ENCODE measurements around the gene NTM. TPM values are rescaled to one million over a fixed set of nuclear protein-coding genes. Genes with fewer than 3 reads are reported as not detected.

Gene NTM
- total RNA-seq, 1 donor from 2014 or later: 92.1 TPM

- H3K9me3 Mint-ChIP-seq (ENCODE audit: low read depth): no peaks in the 10 kb centered on the region
Measured at GRCh38 chr11:132123449-132123848, 753.0 kb downstream of the NTM start.

GRCh38 chr11:132123854-132124835, 753.7 kb downstream of the NTM start:
- TF ChIP-seq, protein P1, sequence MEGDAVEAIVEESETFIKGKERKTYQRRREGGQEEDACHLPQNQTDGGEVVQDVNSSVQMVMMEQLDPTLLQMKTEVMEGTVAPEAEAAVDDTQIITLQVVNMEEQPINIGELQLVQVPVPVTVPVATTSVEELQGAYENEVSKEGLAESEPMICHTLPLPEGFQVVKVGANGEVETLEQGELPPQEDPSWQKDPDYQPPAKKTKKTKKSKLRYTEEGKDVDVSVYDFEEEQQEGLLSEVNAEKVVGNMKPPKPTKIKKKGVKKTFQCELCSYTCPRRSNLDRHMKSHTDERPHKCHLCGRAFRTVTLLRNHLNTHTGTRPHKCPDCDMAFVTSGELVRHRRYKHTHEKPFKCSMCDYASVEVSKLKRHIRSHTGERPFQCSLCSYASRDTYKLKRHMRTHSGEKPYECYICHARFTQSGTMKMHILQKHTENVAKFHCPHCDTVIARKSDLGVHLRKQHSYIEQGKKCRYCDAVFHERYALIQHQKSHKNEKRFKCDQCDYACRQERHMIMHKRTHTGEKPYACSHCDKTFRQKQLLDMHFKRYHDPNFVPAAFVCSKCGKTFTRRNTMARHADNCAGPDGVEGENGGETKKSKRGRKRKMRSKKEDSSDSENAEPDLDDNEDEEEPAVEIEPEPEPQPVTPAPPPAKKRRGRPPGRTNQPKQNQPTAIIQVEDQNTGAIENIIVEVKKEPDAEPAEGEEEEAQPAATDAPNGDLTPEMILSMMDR (IDR thresholded peaks at IDR 0.05): peak; percentile 40
- Mint-ChIP-seq H3K9me3 (ENCODE audit: low read depth) (no peaks in the 10 kb centered on the region), H3K4me1 (ENCODE audit: low read depth) (peaks cover 18% of the 10 kb centered on the region), H3K27me3 (ENCODE audit: low read depth) (no peaks in the 10 kb centered on the region), H3K27ac (ENCODE audit: unreplicated experiment) (no peak overlapping the region), H3K4me3 (ENCODE audit: unreplicated experiment) (no peak overlapping the region), H3K36me3 (ENCODE audit: low read depth) (no peaks in the 10 kb centered on the region)
- no peak for DNase-seq (ENCODE audit: low spot score)

More at GRCh38 chr11:132123449-132123848, 753.0 kb downstream of the NTM start:
- Mint-ChIP-seq H3K27me3 (ENCODE audit: low read depth) (no peaks in the 10 kb centered on the region), H3K36me3 (ENCODE audit: low read depth) (no peaks in the 10 kb centered on the region), H3K27ac (ENCODE audit: unreplicated experiment) (no peak overlapping the region), H3K4me1 (ENCODE audit: low read depth) (peaks cover 18% of the 10 kb centered on the region), H3K4me3 (ENCODE audit: unreplicated experiment) (no peak overlapping the region)
- TF ChIP-seq, protein P1 (IDR thresholded peaks at IDR 0.05): no peak
- DNase-seq (ENCODE audit: low spot score): no peak

DNA sequence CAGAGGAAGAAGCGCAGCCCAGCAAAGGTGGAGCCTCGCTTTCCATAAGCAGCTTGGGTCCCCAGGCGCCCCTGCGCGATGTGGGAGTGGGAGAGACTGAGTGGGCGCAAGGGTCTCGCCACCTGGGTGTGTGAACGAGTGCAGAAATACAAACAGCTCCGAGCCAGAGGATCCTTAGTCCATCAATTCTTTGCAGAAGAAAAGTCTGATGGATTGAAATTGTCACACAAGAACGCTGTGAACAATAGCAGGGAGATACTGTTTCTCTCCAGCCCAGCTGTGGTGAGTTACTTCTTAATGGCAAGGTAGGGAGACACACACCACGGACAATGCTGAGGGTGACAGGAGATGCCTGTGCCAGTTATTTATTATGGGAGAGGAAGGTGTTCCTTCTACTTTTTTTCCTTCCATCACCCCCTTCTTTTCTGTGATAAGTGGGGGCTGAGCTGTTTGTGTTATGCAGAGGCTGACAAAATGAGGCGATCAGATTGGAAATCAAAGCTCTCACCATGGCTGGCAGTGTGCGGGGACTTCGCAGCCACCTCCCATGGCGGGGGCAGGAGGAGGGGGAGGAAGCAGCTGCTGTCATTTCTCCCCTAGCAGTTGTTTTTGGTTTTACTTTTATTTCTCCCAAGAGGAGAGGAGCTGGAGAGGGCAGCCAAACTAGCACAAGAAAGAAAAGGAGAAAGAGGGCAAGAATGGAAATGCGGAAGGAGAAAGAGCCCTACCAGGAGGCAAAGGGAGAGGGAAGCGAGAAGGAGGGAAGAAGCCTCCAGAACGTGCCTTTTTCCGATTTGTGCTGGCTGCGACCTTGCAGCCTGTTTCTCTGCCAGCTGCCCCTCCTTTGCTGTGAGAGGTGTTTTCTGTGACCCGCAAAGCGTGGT, 755.8 kb downstream of the NTM start:
- H3K27ac Mint-ChIP-seq (ENCODE audit: unreplicated experiment): no peak overlapping the region
- no peak for DNase-seq (ENCODE audit: low spot score)
- no peak overlapping the region for H3K4me3 Mint-ChIP-seq (ENCODE audit: unreplicated experiment)
- TF ChIP-seq, protein P1 (IDR thresholded peaks at IDR 0.05): no peak
- no peaks in the 10 kb centered on the region for H3K9me3 Mint-ChIP-seq (ENCODE audit: low read depth)
- no peaks in the 10 kb centered on the region for H3K36me3 Mint-ChIP-seq (ENCODE audit: low read depth)
- no peaks in the 10 kb centered on the region for H3K27me3 Mint-ChIP-seq (ENCODE audit: low read depth)
- H3K4me1 Mint-ChIP-seq (ENCODE audit: low read depth): peaks cover 19% of the 10 kb centered on the region

- Mint-ChIP-seq H3K4me1 (ENCODE audit: low read depth) (peaks cover 10% of the 10 kb centered on the region), H3K4me3 (ENCODE audit: unreplicated experiment) (no peak overlapping the region), H3K9me3 (ENCODE audit: low read depth) (no peaks in the 10 kb centered on the region), H3K27ac (ENCODE audit: unreplicated experiment) (no peak overlapping the region), H3K36me3 (ENCODE audit: low read depth) (no peaks in the 10 kb centered on the region), H3K27me3 (ENCODE audit: low read depth) (no peaks in the 10 kb centered on the region)
- DNase-seq (ENCODE audit: low spot score): no peak
- TF ChIP-seq, protein P1 (IDR thresholded peaks at IDR 0.05): peak; percentile 97
Measured at GRCh38 chr11:132126973-132127899, 756.8 kb downstream of the NTM start.
